Stimulated activated CD4-positive, alpha-beta T cell treated with anti-CD3 and anti-CD28 coated beads, Interleukin-1b, Interleukin-23, amount 100 ng/mL, for 24 hours (primary cell): ENCODE measurements around the gene OR2B3.
"Not testable (repeated sequence)": the region's sequence is repeated elsewhere in the genome, so short reads cannot be mapped to it uniquely, and the experiment has no call there.

Experiments
- DNase-seq, 4 experiments: peaks; one replicate each; pipeline ENCODE4 v3.0.0-alpha.2; 2020; ENCODE audit warnings: low read depth in 4 of 4, low spot score in 1 of 4

OR2B3 gene, protein sequence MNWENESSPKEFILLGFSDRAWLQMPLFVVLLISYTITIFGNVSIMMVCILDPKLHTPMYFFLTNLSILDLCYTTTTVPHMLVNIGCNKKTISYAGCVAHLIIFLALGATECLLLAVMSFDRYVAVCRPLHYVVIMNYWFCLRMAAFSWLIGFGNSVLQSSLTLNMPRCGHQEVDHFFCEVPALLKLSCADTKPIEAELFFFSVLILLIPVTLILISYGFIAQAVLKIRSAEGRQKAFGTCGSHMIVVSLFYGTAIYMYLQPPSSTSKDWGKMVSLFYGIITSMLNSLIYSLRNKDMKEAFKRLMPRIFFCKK

DNA sequence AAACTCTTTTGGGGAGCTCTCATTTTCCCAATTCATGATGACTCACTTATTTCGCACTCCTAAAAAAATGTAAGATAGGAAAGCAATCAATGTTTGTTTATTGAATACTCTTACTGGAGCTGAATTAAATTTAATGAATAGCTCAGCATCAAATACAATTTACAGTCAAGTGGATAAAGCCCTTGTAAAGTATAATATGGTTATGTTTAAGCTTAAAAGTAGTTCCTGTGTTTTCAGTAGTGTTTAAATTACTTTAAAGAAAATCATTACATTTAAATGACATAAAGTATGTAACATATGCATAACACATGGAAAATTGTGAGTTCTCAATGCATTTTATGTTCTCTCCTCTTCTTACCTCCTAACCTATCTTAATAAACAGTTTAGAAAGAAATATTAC lies at the start of gene OR2B3:
Gene OR2B3, minus strand, starts transcription at position 101 of the 400 bp plus-strand sequence. Its CDS starts 65 bp downstream, at position 36.
- no peak for DNase-seq

DNA sequence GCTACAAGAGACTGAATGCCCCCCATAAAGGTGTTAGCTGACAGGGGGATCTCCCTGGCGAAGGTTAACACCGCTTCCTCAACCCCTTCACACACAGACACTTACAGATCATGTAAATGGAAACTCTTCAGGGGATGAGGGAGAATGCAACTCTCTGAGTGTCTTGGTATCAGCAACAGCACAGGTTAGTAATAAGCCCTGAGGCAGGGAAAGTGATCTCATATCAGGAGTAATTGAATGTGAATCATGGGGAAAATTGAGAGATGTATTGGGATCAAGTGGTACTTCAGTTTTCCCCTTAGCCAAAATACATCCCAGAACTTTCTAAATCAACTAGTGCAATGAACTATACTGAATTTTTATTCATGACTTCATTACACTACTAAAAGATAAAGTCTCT lies 44.6 kb upstream of the OR2B3 start:
- DNase-seq, result no peak

DNA sequence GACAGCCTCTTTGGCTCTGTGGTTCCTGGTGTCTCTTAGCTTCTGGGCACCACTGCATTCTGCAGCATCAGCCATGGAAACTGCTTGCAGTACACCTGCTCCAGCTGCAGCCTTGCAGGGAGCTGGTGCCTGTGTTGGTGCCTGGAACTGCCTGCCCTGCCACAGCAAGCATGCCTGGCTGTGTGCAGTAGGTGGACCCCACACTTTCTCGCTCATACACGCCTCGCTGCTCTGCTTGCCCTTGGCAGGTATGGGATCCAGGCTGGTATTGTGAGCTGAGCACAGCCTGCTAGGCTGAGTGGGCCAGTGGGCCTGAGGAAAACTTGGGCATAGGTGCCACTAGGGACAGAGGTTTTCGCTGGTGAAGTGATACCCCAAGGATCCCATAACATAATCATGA lies 43.5 kb upstream of the OR2B3 start:
- no peak for DNase-seq

DNA sequence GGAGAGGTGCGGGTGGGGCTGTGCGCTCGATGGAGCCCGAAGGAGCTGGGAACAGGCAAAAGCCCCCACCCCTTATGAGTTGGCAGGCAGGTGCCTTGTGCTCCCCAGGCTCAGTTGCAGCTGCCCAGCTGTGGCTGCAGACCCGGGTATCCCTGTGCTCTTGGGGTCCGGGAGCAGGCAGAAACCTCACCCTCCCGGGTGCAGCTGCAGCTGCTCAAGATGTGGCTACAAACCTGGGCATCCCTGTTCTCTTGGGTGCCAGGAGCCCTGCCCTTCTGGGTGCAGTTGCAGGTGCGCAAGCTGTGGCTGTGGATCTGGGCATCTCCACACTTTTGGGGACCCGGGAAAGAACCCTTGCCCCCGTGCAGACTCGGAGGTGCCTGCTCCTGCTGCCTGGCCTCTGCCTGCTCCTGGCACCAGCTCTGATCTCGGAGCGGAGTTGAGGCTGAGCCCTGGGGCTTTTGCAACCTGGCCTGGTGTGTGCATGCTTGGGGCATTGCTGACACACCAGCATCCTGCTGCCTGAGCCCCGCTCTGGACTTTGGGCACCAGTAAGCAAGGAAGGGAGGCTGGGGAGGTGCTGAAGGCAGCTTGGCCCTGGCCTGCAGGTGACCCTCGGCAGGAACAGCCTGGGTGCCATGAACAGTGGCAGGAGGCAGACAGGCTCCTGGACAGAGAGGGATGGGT lies 42.4 kb upstream of the OR2B3 start:
- DNase-seq, result no peak

DNA sequence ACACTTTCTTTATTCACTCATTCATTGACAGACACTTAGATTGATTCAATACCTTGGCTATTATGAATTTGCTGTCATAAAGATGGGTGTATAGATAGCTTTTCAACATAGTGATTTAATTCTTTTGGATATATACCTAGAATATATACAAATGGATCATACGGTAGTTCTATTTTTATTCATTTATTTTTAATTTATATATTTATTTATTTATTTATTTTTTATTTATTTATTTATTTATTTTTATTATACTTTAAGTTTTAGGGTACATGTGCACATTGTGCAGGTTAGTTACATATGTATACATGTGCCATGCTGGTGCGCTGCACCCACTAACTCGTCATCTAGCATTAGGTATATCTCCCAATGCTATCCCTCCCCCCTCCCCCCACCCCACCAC lies 27.9 kb upstream of the OR2B3 start:
- DNase-seq, result not testable (repeated sequence)

DNA sequence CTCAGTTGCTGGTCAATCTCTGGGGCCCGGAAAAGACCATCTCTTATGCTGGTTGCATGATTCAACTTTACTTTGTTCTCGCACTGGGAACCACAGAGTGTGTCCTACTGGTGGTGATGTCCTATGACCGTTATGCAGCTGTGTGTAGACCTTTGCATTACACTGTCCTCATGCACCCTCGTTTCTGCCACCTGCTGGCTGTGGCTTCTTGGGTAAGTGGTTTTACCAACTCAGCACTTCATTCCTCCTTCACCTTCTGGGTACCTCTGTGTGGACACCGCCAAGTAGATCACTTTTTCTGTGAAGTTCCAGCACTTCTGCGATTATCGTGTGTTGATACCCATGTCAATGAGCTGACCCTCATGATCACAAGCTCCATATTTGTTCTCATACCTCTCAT lies 25.0 kb upstream of the OR2B3 start:
- DNase-seq, result no peak

DNA sequence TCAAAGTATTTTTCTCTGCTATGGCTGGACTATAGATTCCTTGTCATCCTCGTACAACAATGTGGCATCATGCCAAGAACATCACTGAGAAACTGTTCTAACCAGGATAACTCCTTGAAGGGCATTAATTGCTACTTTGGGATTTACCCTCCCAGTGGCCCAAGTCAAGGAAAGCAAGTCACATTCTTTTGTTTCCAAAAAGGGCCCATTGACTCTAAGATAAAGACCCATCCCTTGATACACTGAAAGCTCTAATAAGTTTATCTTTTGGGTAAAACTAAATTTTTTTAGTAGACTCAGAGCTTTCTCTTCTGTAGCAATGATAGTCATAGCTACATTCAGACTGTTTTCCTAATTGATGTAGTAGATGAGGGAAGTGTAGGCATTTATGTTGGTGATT lies 20.6 kb upstream of the OR2B3 start, which contains the start of gene OR2J3:
Gene OR2J3, plus strand, starts transcription at position 301 of the 400 bp plus-strand sequence. CDS start 3,833 bp downstream, outside the sequence.
- no peak for DNase-seq

DNA sequence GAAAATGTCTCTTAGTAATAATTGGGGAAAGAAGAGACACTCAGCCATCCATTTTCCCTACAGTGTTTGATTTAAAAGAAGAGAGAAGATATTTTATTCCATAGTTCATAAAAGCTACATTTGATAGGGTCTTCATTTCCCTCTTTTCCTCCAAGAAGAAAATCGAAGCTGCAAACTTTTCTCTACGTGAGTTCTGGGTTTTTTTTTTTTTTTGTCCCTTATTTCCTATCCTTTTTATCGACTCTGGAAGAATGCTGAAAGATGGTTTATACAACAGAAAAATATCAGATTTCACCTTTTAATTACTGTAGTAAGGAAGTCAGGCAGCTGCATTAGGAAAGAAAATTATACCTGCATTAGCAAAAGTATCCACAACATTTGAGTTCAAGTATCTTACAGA lies 12.1 kb upstream of the OR2B3 start, which contains the start of gene OR2J1:
Gene OR2J1, plus strand, starts transcription at position 301 of the 400 bp plus-strand sequence. CDS start 1,453 bp downstream, outside the sequence.
- DNase-seq, result no peak

DNA sequence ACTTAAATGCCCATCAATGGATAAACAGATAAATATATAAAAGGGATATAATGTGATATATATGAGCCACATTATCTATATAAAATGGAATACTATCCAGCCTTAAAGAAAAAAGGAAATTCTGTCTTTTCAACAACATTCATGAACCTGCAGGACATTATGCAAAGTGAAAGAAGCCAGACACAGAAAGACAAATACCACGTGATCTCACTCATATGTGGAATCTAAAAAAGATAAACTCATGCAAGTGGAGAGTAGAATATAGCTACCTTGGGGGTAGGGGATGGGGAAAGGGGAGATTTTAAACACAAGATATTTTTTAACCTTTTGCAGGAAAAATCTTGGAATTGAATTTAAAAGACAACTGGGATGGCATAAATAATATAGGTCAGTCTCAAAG lies 10.7 kb upstream of the OR2B3 start:
- no peak for DNase-seq

DNA sequence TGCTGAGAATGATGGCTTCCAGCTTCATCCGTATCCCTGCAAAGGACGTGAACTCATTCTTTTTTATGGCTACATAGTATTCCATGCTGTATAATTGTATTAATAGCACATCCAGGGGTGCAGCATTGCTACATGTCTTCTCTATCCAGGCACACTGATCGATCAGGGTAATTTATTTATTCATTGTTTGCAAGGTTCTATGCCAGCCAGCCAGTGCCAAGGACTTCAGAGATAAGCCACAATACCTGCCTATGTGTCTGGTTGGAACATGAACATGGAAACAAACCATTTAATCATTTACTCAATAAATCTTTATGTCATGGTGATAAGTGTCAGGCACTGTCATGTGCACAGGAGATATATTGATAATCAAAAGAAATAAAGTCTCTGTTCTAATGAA lies 5.8 kb upstream of the OR2B3 start:
- no peak for DNase-seq

DNA sequence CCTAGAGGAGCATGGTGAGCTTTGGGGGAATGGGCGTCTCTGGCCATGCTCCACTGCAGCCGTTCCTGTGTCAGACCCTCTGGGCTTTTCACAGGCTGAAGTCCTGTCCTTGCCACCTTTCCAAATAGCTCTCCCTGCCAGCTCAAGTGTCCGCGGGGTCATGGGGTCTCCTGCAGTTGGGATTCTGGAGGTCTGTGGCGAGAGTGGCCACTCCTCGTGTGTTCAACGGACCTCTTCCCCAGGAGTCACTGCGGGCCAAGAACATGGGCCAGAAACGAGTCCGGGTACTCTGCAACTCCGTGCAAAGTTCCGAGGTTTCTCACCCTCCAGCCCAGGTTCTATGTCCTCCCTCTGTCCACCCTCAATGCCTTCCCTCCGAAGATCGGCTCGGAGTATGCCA lies 4.7 kb downstream of the OR2B3 start:
- no peak for DNase-seq

DNA sequence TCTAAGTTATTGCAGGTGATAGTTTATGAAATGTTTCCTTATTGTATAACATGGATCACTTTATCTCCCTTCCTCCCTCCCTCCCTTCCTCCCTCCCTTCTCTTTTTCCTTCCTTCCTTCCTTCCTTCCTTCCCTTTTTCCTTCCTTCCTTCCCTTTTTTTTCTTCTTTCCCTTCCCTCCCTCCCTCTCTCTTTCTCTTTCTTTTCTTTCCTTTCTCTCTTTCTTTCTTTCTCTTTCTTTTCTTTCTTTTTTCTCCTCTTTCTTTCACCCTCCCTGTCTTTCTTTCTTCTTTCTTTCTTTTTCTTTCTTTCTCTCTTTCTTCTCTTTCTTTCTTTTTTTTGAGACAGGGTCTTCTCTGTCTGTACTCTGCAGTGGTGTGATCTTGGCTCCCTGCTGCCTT lies 5.8 kb downstream of the OR2B3 start:
- DNase-seq, result no peak

DNA sequence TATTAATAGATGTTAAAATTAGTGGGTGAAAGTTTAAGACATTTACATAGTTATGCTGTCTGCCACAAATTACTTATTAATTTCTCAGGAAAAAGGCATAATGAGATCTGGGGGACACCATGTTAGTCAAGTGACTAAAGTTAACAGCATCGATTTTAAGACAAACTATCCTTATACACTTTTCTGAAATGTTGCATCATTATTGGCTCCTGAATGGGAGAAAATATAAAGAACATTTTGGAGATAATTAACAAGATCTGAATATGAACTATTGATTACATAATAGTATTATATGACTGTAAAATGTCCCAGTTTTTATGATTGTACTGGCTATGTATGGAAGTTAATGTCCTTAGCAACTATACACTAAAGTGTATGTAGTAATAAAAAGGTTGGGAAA lies 7.9 kb downstream of the OR2B3 start:
- DNase-seq, result no peak

DNA sequence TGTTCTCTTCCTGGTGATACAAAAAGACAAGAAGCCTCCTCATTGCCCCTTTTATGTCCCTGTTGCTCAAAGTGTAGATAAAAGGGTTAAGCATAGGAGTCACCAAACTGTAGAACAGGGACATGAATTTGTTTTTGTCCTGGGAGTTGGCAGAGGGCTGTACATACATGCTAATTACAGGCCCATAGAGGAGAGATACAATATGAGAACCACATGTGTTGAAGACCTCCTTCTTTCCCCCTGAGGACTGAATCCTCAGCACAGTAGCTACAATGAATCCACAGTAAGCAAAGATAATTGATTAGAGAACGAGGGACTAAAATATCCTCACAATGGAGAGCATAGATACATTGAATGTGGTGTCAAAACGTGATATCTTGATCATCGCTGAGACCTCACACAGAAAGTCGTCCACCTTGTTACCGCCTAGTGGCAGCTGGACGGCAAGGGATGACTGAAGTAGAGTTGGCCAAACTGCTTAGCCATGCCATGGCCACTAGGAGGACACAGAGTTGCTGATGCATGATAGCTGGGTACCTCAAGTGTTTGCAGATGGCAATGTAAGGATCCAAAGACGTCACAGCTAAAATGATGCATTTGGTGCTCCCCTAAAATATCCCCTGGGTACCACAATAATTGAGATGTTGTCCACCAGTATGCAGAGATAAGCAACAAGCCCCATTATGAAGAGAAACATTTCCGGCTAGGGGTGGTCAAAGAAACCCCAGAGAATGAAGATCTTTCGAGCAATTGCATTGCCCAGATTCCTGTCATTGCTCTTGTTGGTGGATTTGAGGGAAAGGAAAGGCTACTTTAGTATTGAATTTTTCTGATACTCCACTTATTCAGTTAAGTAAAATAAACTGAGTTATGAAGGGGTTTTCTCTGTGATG lies 15.0 kb downstream of the OR2B3 start:
- DNase-seq, result no peak

DNA sequence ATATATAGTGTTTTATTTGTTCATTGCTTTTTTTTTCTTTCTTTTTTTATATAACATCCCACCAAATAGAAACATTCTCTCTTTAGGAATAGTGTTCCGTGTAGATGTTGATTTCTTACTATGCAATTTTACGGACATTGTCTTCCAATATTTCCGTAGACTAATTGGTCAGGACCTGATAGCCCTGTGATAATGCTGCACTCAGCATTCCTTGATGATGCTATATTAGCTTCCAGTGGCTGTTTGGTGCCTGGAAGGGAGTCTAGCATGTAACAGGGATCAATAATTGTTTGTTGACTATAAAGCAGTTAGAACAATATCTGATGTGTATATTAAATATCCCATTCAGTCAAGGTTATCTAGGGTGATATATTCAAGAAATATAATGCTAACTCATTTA lies 35.4 kb downstream of the OR2B3 start:
- DNase-seq, result no peak

DNA sequence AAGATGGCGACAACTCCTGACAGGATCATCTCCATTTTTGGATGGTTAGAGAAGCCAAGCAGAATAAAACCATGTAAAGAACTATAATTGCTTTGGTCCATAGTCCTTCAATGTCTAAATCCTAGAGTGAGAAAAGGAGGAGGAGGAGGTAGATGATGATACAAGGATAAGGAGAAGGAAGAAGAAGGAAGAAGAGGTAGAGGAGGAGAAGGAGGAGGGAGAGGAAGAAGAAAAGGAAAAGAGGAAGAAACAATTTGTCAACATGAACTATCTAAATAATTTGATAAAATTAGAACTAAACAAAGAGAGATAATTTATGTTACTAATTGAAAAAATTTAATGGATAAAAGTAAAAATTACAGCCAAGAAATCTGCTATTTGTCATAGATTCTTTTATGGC lies 42.0 kb downstream of the OR2B3 start, which contains the start of gene OR2W1:
Gene OR2W1, minus strand, starts transcription at position 101 of the 400 bp plus-strand sequence. Its CDS starts 0 bp downstream, at position 101.
- DNase-seq, result no peak
